ENCODE results near the gene IPO11. TPM values are rescaled to one million over a fixed set of nuclear protein-coding genes. Genes with fewer than 3 reads are reported as not detected.

IPO11 gene
- total RNA-seq, 3 donors from 2014 or later = 31.5 to 34.7 (median 33.1) TPM

DNA sequence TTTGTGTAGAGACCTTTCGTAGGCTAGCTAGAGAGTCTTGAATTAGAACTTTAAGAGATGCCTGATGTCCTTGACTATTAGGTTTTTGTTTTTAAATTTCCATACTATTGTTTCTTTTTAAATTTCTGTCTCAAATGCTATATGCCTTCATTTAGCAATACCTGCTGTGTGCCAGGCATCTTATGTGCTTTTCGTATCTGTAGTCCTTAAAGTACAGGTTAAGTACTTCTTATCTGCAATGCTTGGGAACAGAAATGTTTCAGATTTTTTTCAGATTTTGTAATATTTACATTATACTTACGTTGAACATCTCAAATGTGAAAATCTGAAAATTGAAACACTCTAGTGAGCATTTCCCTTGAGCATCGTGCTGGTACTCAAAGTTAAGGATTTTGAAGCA, 49.0 kb downstream of the IPO11 start:
- Histone ChIP-seq H3K9me3 (no peaks in the 10 kb centered on the region), H3K4me3 (no peak overlapping the region), H3K27ac (no peak overlapping the region), H3K36me3 (no peaks in the 10 kb centered on the region), H3K27me3 (no peaks in the 10 kb centered on the region), H3K4me1 (no peaks in the 10 kb centered on the region)
- no peak for DNase-seq (ENCODE audit: low spot score in 2 of 2)
- TF ChIP-seq CTCF (IDR thresholded peaks at IDR 0.05) (no peak), POLR2AphosphoS5 (IDR thresholded peaks at IDR 0.05) (no peak)
- intact Hi-C loops (cut with DNase I; ENCODE audit: low total_unique reads) = no loop called here

DNA sequence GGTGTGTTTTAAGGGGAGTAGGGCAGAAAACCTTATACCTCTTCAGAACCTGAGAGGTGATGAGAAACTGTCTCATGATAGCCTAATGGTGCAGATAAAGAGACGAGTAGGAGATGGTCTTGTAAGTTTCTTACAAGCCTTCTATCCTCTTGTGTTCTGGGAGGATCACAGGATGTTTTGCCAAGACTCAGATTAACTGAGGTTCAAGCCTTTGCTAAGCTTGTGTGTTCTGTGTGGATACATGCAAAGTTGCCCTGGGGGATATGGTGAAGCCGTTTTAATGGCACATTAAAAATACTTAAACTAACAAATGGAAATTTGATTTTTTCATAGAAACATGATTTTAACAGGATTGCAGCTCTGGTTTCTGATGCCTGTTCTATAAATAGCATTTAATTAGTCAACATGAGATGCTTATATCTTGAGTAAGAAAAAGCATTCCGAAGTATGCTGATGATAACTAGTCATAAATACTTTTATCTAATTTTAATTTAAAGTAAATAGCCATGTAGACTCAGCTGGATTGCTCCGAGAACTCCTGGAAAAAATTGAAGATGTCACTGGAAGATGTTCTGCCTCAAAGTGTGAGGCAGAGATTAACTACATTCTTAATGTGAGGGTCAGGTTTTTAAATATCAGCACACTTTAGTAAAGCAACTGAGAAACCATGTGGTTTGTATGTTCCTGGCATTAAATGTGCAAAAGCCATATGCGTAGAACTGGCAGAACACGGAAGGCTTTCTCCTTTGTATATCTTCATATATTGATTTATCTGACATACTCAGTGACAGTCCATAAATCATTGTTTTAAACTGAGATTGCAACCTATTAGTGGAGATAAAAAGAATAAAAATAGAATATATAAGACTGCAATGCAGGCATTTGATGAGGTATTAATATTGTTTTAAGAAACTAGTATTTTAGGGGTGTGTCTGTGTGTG, 53.7 kb downstream of the IPO11 start:
- Histone ChIP-seq H3K36me3 (no peaks in the 10 kb centered on the region), H3K4me3 (no peak overlapping the region), H3K27ac (no peak overlapping the region), H3K4me1 (no peaks in the 10 kb centered on the region), H3K9me3 (no peaks in the 10 kb centered on the region), H3K27me3 (no peaks in the 10 kb centered on the region)
- intact Hi-C loops (cut with DNase I; ENCODE audit: low total_unique reads) = no loop called here
- no peak for TF ChIP-seq CTCF (IDR thresholded peaks at IDR 0.05)
- no peak for TF ChIP-seq POLR2AphosphoS5 (IDR thresholded peaks at IDR 0.05)
- TF ChIP-seq POLR2A (IDR thresholded peaks at IDR 0.05) = no peak
- no peak for DNase-seq (ENCODE audit: low spot score in 2 of 2)

GRCh38 chr5:62473209-62473608, 60.6 kb downstream of the IPO11 start:
- Histone ChIP-seq H3K36me3 (no peaks in the 10 kb centered on the region), H3K4me3 (no peak overlapping the region), H3K9me3 (no peaks in the 10 kb centered on the region), H3K27ac (no peak overlapping the region), H3K27me3 (no peaks in the 10 kb centered on the region), H3K4me1 (no peaks in the 10 kb centered on the region)
- TF ChIP-seq POLR2AphosphoS5 (IDR thresholded peaks at IDR 0.05) (no peak), CTCF (IDR thresholded peaks at IDR 0.05) (no peak), POLR2A (IDR thresholded peaks at IDR 0.05) (no peak)
- intact Hi-C loops (cut with DNase I; ENCODE audit: low total_unique reads) = no loop called here
- no peak for DNase-seq (ENCODE audit: low spot score in 2 of 2)

DNA sequence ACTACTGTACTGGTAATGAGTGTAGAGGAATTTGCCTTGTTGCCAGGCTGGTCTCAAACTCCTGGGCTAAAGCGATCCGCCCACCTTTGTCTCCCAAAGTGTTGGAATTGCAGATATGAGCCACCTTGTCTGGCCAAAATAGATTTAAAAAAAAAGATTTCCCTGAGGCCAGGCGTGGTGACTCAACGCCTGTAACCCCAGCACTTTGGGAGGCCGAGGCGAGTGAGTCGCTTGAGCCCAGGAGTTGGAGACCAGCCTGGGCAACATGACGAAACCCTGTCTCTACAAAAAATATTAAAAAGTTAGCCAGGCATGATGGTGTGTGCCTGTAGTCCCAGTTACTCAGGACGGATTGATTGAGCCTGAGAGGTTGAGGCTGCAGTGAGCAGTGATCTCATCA, 62.5 kb downstream of the IPO11 start:
- TF ChIP-seq POLR2A (IDR thresholded peaks at IDR 0.05) = no peak
- no peak for TF ChIP-seq CTCF (IDR thresholded peaks at IDR 0.05)
- no peak for TF ChIP-seq POLR2AphosphoS5 (IDR thresholded peaks at IDR 0.05)
- Histone ChIP-seq H3K27ac (no peak overlapping the region), H3K4me3 (no peak overlapping the region), H3K4me1 (no peaks in the 10 kb centered on the region), H3K9me3 (peaks cover 0 to 6% of the 10 kb centered on the region in 2 donors), H3K27me3 (no peaks in the 10 kb centered on the region), H3K36me3 (no peaks in the 10 kb centered on the region)
- intact Hi-C loops (cut with DNase I; ENCODE audit: low total_unique reads) = no loop called here
- DNase-seq (ENCODE audit: low spot score in 2 of 2) = no peak

DNA sequence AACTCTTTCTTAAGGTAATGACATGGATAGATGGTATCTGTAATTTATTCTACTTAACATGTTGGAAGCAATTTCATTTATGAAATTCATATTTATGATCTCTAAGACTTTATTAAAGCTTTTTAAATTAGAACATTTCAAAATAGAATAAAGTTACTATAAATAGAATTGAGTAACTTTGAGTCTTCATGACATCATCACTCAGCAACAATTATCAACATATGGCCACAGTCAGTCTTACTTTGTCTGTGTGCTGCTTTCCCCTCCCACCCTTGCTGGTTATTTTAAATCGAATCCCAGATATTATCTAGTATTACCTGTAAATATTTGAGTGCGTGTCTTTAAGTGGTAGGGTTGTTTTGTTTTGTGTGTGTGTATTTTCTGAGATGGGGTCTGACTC, 65.2 kb downstream of the IPO11 start:
- no peak overlapping the region for H3K4me3 ChIP-seq
- no peaks in the 10 kb centered on the region for H3K36me3 ChIP-seq
- intact Hi-C loops (cut with DNase I; ENCODE audit: low total_unique reads) = no loop called here
- peaks cover 0 to 9% of the 10 kb centered on the region in 2 donors for H3K9me3 ChIP-seq
- H3K27me3 ChIP-seq = no peaks in the 10 kb centered on the region
- H3K4me1 ChIP-seq = no peaks in the 10 kb centered on the region
- TF ChIP-seq POLR2A (IDR thresholded peaks at IDR 0.05) (no peak), CTCF (IDR thresholded peaks at IDR 0.05) (no peak), POLR2AphosphoS5 (IDR thresholded peaks at IDR 0.05) (no peak)
- no peak for DNase-seq (ENCODE audit: low spot score in 2 of 2)
- H3K27ac ChIP-seq = no peak overlapping the region
